ENCODE measurements around the gene CAMKMT.

Gene CAMKMT

DNA sequence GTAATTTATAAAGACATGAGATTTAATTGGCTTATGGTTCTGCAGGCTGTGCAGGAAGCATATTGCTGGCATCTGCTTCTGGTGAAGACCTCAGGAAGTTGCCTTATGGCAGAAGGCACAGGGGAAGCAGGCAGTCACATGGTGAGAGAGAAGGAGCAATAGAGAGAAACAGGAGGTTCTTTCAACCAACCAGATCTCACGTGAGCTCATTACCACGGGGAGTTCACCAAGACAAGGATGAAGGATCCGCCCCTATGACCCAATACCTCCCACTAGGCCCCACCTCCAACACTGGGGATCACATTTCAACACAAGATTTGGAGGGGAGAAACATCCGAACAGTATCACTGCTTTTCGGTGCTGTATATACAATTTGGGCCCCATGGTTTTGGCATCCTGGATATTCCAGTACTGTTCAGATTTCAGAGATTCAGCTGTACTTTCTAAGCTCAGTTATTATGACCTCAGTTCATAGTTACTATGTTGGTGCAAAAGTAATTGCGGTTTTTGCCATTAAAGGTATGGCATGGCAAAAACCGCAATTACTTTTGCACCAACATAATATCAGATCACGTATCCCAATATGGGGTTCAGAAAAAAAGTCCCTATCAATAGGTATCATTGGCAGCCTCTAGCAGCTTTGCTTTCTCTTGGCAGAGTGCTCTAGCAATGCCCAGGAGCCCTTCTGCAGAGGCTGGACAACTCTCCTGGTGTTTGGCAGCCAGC lies 390.2 kb downstream of the CAMKMT start:
- no peak for DNase-seq

GRCh38 chr2:44752761-44753160 lies 391.0 kb downstream of the CAMKMT start:
- DNase-seq, result no peak

- DNase-seq, result no peak
These were observed 392.0 kb downstream of the CAMKMT start for GRCh38 chr2:44753552-44754285.

GRCh38 chr2:44758591-44758990 lies 396.8 kb downstream of the CAMKMT start:
- no peak for DNase-seq

DNA sequence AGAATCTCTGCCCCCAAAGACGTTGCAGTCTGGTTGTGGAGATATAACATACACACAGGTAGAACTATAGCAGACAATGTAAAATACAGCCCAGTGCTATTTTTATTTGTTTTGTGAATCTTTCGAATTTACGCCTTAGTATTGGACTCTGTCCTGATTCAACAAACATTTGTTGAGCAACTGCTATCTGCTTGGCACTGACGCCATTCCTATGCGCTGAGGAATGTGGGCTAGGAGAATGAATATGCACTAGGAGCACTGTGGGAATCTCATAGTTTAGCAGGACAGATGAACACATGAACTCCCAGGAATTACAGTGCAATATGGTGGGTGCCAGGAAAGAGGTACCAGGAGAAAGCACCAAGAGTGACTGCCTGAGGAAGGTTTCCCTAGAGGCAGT lies 398.1 kb downstream of the CAMKMT start:
- no peak for DNase-seq

GRCh38 chr2:44763275-44763782 lies 401.6 kb downstream of the CAMKMT start:
- DNase-seq, result no peak

GRCh38 chr2:44766220-44766619 lies 404.5 kb downstream of the CAMKMT start:
- no peak for DNase-seq

DNA sequence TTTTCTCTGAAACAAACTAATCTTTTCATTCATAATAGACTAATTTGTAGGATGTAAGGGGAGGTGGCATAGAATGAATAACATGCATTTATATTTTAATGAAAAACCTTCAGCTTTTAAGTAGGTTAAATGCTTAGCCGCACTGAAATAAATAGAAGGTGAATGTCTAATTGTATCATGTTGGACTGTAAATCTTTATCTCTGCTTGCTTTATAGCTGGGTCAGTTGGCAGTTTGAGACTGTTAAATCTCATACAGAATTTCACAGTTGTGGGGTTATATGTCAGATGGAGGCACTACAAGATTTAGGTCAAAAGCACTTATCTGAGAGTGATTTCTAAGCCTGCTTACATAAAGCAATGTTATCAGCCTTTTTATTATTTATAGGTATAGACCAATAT lies 405.0 kb downstream of the CAMKMT start:
- no peak for DNase-seq

- DNase-seq, result no peak
These were observed 405.9 kb downstream of the CAMKMT start for GRCh38 chr2:44767691-44768090.

DNA sequence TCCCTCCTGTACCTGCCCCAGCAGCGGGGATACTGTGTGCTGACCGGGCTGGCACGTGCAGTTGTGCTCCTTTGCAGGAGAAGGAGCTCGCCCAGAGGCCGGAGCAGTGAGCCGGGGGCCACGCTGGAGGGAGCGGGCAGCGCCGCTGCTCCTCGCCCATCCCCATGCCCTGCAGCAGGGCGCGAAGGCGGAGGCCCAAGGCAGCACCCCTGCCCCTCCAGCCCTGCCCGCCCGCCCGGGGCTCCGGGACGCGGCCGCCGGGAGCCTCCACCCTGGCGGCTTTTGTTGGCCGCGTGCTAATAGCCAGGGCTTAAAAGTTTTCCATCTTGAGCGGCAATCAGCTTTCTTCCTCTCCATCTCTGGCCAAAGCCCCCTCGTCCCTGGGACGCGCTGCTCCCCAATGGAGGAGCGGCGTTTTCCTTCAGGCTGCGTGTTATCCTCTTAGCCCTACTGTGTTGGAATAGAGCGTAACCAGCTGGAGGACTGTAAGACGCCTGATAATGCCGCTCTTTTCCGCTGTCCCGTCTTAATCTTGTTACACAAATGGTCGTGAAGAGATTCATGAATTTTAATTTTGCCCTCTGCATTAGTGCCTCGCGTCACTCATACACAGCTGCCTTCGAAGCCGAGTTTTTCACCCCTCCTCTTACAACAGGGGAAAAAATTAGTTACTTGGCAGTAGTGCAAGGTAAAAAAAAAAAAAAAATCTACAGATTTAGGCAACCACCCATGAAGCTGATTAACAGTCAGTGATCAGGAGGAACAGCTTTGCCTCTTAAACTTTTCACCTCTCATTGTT lies 406.9 kb downstream of the CAMKMT start:
- DNase-seq, result no peak

- no peak for DNase-seq
These were observed 407.7 kb downstream of the CAMKMT start for GRCh38 chr2:44769349-44770011.

GRCh38 chr2:44770221-44771195 lies 408.8 kb downstream of the CAMKMT start:
- DNase-seq, result no peak

DNA sequence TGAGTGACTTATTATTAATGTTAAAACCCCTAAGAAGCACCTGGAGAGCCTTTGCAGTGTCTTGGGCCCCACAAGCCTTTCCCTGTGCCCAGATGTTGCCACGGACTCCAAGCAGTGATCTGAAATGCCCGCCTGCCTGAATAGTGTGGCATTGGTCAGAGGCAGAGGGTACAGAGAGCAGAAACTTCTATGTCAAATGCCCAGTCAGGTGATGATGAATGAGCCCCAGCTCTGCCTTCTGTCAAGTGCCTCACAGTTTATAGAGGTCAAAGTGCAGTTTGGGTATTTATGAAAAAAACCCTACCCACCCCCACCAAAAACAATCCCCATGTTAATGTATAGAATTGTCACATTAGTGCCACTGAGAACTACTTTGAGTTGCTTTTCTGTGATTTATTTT lies 409.8 kb downstream of the CAMKMT start:
- DNase-seq, result no peak

DNA sequence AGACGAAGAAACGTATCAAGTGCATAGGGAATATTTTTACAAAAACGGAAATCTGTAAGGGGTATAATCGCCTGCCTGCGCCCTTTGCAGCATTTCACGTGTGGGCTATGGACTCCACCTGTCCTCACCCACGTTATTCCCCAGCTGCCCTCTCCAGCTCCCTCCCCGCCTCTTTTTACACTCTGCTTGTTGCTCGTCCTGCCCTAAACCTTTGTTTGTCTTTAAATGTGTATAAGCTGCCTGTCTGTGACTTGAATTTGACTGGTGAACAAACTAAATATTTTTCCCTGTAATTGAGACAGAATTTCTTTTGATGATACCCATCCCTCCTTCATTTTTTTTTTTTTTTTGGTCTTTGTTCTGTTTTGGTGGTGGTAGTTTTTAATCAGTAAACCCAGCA lies 410.4 kb downstream of the CAMKMT start:
- DNase-seq, result no peak

- DNase-seq, result no peak
These were observed 411.1 kb downstream of the CAMKMT start for GRCh38 chr2:44772669-44773378.

DNA sequence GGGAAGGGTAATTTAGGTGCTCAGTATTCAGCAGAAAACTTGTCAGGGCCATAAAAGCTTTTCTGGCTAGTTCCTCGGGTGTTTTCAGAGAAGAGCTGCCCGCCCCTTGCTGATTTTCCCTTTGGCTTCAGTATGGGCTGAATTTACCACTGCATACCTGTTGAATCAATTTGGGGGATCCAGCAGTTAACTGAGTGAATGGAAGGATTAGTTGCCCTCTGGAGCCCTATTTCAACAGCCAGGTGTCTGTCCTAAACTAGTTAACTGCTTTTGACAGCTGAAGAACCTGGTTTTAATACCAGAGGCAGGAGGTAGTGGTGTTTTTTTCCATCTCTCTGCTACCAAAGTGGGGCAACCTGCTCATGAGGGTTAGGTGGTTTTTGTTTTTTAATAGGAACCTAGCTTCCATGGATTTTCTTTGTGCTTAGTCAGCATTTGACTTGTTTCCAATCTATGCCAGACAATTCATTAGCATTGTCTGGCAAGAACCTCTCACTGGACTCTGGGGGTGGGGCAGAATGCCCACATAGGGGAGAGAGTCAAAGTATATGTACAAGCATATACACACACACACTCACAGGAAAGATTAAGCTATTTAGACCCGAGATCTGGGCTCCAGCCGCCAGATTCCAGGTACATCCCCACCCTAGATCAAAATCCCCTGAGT lies 413.2 kb downstream of the CAMKMT start:
- no peak for DNase-seq

- no peak for DNase-seq
These were observed 415.3 kb downstream of the CAMKMT start for GRCh38 chr2:44777036-44777435.

GRCh38 chr2:44777537-44777936 lies 415.8 kb downstream of the CAMKMT start:
- DNase-seq, result no peak

DNA sequence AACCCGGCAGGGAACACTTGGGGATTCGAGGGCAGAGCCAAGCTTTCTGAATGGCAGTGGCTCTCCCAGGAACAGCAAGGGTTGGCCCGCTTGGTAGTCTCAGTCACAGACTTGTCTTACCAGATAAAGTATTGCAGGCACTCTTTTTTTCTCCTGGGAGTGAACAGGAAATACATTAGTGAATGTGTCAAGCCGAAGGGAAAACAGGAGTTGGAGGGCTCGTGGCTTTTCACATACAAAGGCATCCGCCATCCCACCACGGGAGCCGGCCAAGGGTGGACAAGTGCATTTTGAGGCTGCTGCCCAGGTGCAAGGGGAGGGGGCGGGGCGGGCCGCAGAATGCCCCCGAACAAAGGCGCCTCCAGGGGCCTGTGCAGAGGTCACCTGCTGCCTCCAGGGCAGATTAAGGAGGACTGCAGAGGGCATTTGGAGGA lies 416.5 kb downstream of the CAMKMT start:
- DNase-seq, result no peak
